CD4-positive, alpha-beta memory T cell (primary cell): ENCODE data around the gene CLPSL2. TPM values are rescaled to one million over a fixed set of nuclear protein-coding genes. Genes with fewer than 3 reads are reported as not detected.

Experiments
- CTCF ChIA-PET: fragments of 350-600 bp; sonication (Branson Sonifier 250); formaldehyde crosslinking; loops from one replicate; lab custom pipeline; 2021; ENCODE audit warnings: inconsistent platforms; ENCODE audit not compliant: partially characterized antibody; lab: Charles Lee
- POLR2A ChIA-PET: fragments of 350-600 bp; sonication (Branson Sonifier 250); formaldehyde crosslinking; loops from one replicate; lab custom pipeline; 2021; ENCODE audit not compliant: partially characterized antibody; lab: Charles Lee
- DNase-seq, 5 donors: peaks; one replicate each; pipeline versions ENCODE4 v3.0.0 to v3.0.0-alpha.2; 2020 to 2022; ENCODE audit warnings: mixed read lengths in 1 of 5
- H3K27ac ChIP-seq: one replicate; pipeline ENCODE4 v1.7.0; 2013; ENCODE audit warnings: low read depth, low read length
- H3K27me3 ChIP-seq: 2 replicates; pipeline ENCODE4 v1.7.0; 2013; ENCODE audit warnings: mild to moderate bottlenecking, low read length, moderate library complexity; ENCODE audit not compliant: insufficient read depth
- H3K36me3 ChIP-seq: 2 replicates; pipeline ENCODE4 v1.7.0; 2013; ENCODE audit warnings: mild to moderate bottlenecking, low read length, moderate library complexity; ENCODE audit not compliant: insufficient read depth
- H3K4me1 ChIP-seq: 2 replicates; pipeline ENCODE4 v1.7.0; 2013; ENCODE audit warnings: mild to moderate bottlenecking, low read length, moderate library complexity; ENCODE audit not compliant: insufficient read depth
- H3K4me3 ChIP-seq, 2 donors: one replicate each; pipeline ENCODE4 v1.7.0; 2013; ENCODE audit warnings: low read length in 2 of 2, mild to moderate bottlenecking in 1 of 2
- H3K9me3 ChIP-seq, 2 donors: one replicate each; pipeline ENCODE4 v1.7.0; 2013; ENCODE audit warnings: low read length in 2 of 2, control low read depth in 1 of 2; ENCODE audit not compliant: control insufficient read depth in 1 of 2
- H3K27ac Mint-ChIP-seq, 7 donors: one replicate each; pipeline ENCODE4 v1.8.0; 2020 to 2021; ENCODE audit warnings: mixed read lengths in 7 of 7, mild to moderate bottlenecking in 6 of 7, inconsistent platforms in 3 of 7, moderate library complexity in 3 of 7
- H3K27me3 Mint-ChIP-seq, 2 donors: one replicate each; pipeline ENCODE4 v1.8.0; 2020 to 2021; ENCODE audit warnings: mixed read lengths in 2 of 2
- H3K36me3 Mint-ChIP-seq, 2 donors: one replicate each; pipeline ENCODE4 v1.8.0; 2020 to 2021; ENCODE audit warnings: mixed read lengths in 2 of 2, inconsistent platforms in 1 of 2, mild to moderate bottlenecking in 1 of 2
- H3K4me1 Mint-ChIP-seq, 4 donors: one replicate each; pipeline ENCODE4 v1.8.0; 2020 to 2021; ENCODE audit warnings: mixed read lengths in 4 of 4, mild to moderate bottlenecking in 1 of 4
- H3K4me3 Mint-ChIP-seq, 8 donors: one replicate each; pipeline ENCODE4 v1.8.0; 2020 to 2021; ENCODE audit warnings: mixed read lengths in 8 of 8, mild to moderate bottlenecking in 7 of 8, moderate library complexity in 6 of 8, inconsistent platforms in 3 of 8
- H3K9me3 Mint-ChIP-seq, 8 donors: one replicate each; pipeline ENCODE4 v1.8.0; 2020 to 2021; ENCODE audit warnings: mixed read lengths in 8 of 8, mild to moderate bottlenecking in 5 of 8, inconsistent platforms in 3 of 8, moderate library complexity in 1 of 8
- intact Hi-C: fragments of 100-400 bp; cut with micrococcal nuclease; formaldehyde crosslinking; loops from one replicate; pipeline ENCODE4 v1.15.1; 2023
- polyA plus RNA-seq, 2 donors: library from polyadenylated mRNA; unstranded; fragments of 300-500 nt; fragmentation: Illumina TruSeq; gene quantifications; one replicate each; pipeline ENCODE4 v1.2.3, GENCODE V29; 2021
- total RNA-seq, 2 experiments: library from RNA; stranded (reverse); gene quantifications; one replicate each; pipeline ENCODE4 v1.2.3, GENCODE V29; 2021

Gene CLPSL2
- total and polyA plus RNA-seq, 4 experiments from 2014 or later: not detected

GRCh38 chr6:35810971-35811698 lies 34.7 kb downstream of the CLPSL2 start:
- no peak for DNase-seq
- Mint-ChIP-seq H3K9me3 (peaks cover 0 to 6% (median 0%) of the 10 kb centered on the region in 8 donors), H3K27ac (no peak overlapping the region), H3K27me3 (peaks cover 12 to 17% of the 10 kb centered on the region in 2 donors), H3K4me3 (peak overlapping the region in 1 of 8 donors; percentile 60), H3K4me1 (peaks cover 0 to 8% (median under 1%) of the 10 kb centered on the region in 4 donors), H3K36me3 (no peaks in the 10 kb centered on the region)
- Histone ChIP-seq H3K27me3 (no peaks in the 10 kb centered on the region), H3K36me3 (no peaks in the 10 kb centered on the region), H3K27ac (no peak overlapping the region), H3K4me3 (no peak overlapping the region), H3K4me1 (no peaks in the 10 kb centered on the region), H3K9me3 (no peaks in the 10 kb centered on the region)
- POLR2A ChIA-PET: no interaction called here
- intact Hi-C loops: no loop called here
- CTCF ChIA-PET: no interaction called here

- Mint-ChIP-seq H3K4me1 (peaks cover 0 to 8% (median under 1%) of the 10 kb centered on the region in 4 donors), H3K27me3 (peaks cover 7 to 13% of the 10 kb centered on the region in 2 donors), H3K36me3 (no peaks in the 10 kb centered on the region), H3K27ac (no peak overlapping the region), H3K4me3 (no peak overlapping the region), H3K9me3 (peaks cover 0 to 8% (median under 1%) of the 10 kb centered on the region in 8 donors)
- DNase-seq: no peak
- no peaks in the 10 kb centered on the region for H3K36me3 ChIP-seq
- no peaks in the 10 kb centered on the region for H3K4me1 ChIP-seq
- no peak overlapping the region for H3K27ac ChIP-seq
- CTCF ChIA-PET: no interaction called here
- H3K27me3 ChIP-seq: no peaks in the 10 kb centered on the region
- H3K9me3 ChIP-seq: no peaks in the 10 kb centered on the region
- no peak overlapping the region for H3K4me3 ChIP-seq
- intact Hi-C loops: no loop called here
- POLR2A ChIA-PET: no interaction called here
These were observed 35.2 kb downstream of the CLPSL2 start for GRCh38 chr6:35811699-35811995.

- DNase-seq: no peak
- Mint-ChIP-seq H3K27ac (no peak overlapping the region), H3K4me1 (no peaks in the 10 kb centered on the region), H3K27me3 (peaks cover 1 to 6% of the 10 kb centered on the region in 2 donors), H3K9me3 (peaks cover 0 to 18% (median 9%) of the 10 kb centered on the region in 8 donors), H3K4me3 (no peak overlapping the region), H3K36me3 (no peaks in the 10 kb centered on the region)
- POLR2A ChIA-PET: interaction anchor here (0.6 kb wide), 1 partner anchor 394 kb away, joined by 3 read pairs; no protein-coding TSS in a partner anchor
- Histone ChIP-seq H3K4me3 (no peak overlapping the region), H3K27ac (no peak overlapping the region), H3K4me1 (no peaks in the 10 kb centered on the region), H3K27me3 (no peaks in the 10 kb centered on the region), H3K9me3 (no peaks in the 10 kb centered on the region), H3K36me3 (no peaks in the 10 kb centered on the region)
- CTCF ChIA-PET: no interaction called here
- intact Hi-C loops: no loop called here
These were observed 41.1 kb downstream of the CLPSL2 start for GRCh38 chr6:35817515-35817914.

- Mint-ChIP-seq H3K4me3 (no peak overlapping the region), H3K27ac (no peak overlapping the region), H3K27me3 (peaks cover 2 to 6% of the 10 kb centered on the region in 2 donors), H3K9me3 (peaks cover 0 to under 1% (median 0%) of the 10 kb centered on the region in 8 donors), H3K4me1 (no peaks in the 10 kb centered on the region), H3K36me3 (no peaks in the 10 kb centered on the region)
- no peaks in the 10 kb centered on the region for H3K4me1 ChIP-seq
- H3K9me3 ChIP-seq: no peaks in the 10 kb centered on the region
- H3K27ac ChIP-seq: no peak overlapping the region
- CTCF ChIA-PET: no interaction called here
- intact Hi-C loops: no loop called here
- H3K27me3 ChIP-seq: no peaks in the 10 kb centered on the region
- H3K4me3 ChIP-seq: no peak overlapping the region
- POLR2A ChIA-PET: no interaction called here
- H3K36me3 ChIP-seq: no peaks in the 10 kb centered on the region
- DNase-seq: no peak
These were observed 47.2 kb downstream of the CLPSL2 start for GRCh38 chr6:35823601-35824000.

- Mint-ChIP-seq H3K4me1 (no peaks in the 10 kb centered on the region), H3K27me3 (peaks cover 2% of the 10 kb centered on the region in 2 donors), H3K27ac (no peak overlapping the region), H3K4me3 (no peak overlapping the region), H3K36me3 (no peaks in the 10 kb centered on the region), H3K9me3 (peaks cover 0 to 6% (median 0%) of the 10 kb centered on the region in 8 donors)
- no peaks in the 10 kb centered on the region for H3K27me3 ChIP-seq
- H3K36me3 ChIP-seq: no peaks in the 10 kb centered on the region
- CTCF ChIA-PET: no interaction called here
- no peak for DNase-seq
- H3K9me3 ChIP-seq: no peaks in the 10 kb centered on the region
- intact Hi-C loops: no loop called here
- POLR2A ChIA-PET: no interaction called here
- no peak overlapping the region for H3K4me3 ChIP-seq
- H3K4me1 ChIP-seq: no peaks in the 10 kb centered on the region
- no peak overlapping the region for H3K27ac ChIP-seq
These were observed 48.3 kb downstream of the CLPSL2 start for GRCh38 chr6:35824552-35825192.

Other genes with a start within 250 kb of the CLPSL2 start
- 10 to 100 TPM; 72.9 to 74.2 TPM for gene FKBP5, start 87.7 kb upstream of the CLPSL2 start, total RNA-seq
- 100 to 1,000 TPM in 1 of 2 donors, 10 to 100 TPM in 1; 94.2 to 233 TPM for gene FKBP5, start 87.7 kb upstream of the CLPSL2 start, polyA plus RNA-seq
- 1 to 10 TPM in 1 of 2 experiments, under 1 TPM in 1; 0.69 to 1.3 TPM for gene ARMC12, start 39.6 kb upstream of the CLPSL2 start, total RNA-seq
- under 1 TPM in 1 of 2 donors, not detected in 1; 0.28 TPM for gene ARMC12, start 39.6 kb upstream of the CLPSL2 start, polyA plus RNA-seq
- gene CLPSL1, start 4.4 kb downstream of the CLPSL2 start, total RNA-seq: not detected
- gene CLPSL1, start 4.4 kb downstream of the CLPSL2 start, polyA plus RNA-seq: not detected
- gene CLPS, start 20.7 kb downstream of the CLPSL2 start, total RNA-seq: not detected
- not detected for gene CLPS, start 20.7 kb downstream of the CLPSL2 start, polyA plus RNA-seq
- gene LHFPL5, start 28.8 kb downstream of the CLPSL2 start, total RNA-seq: not detected
- gene LHFPL5, start 28.8 kb downstream of the CLPSL2 start, polyA plus RNA-seq: not detected
- gene SRPK1, start 144.5 kb downstream of the CLPSL2 start, total RNA-seq: 10 to 100 TPM; 47.6 to 52.0 TPM
- 10 to 100 TPM; 51.2 to 57.5 TPM for gene SRPK1, start 144.5 kb downstream of the CLPSL2 start, polyA plus RNA-seq
- under 1 TPM in 1 of 2 experiments, not detected in 1; 0.09 TPM for gene SLC26A8, start 248.0 kb downstream of the CLPSL2 start, total RNA-seq
- gene SLC26A8, start 248.0 kb downstream of the CLPSL2 start, polyA plus RNA-seq: not detected